NB4 (cell line): Measurements from ENCODE around the gene KAZALD1.

ENCODE experiments used
- DNase-seq: peaks from one replicate; pipeline ENCODE4 v3.0.0; 2010; ENCODE audit warnings: low read depth
- H3K4me3 ChIP-seq: one replicate; pipeline ENCODE4 v1.5.1; 2011; ENCODE audit warnings: mild to moderate bottlenecking, low read depth, low read length, moderate library complexity
- MYC ChIP-seq: IDR thresholded peaks from 2 replicates; pipeline ENCODE4 v1.6.1; 2011; ENCODE audit warnings: low read depth, low read length
- POLR2A ChIP-seq: IDR thresholded peaks from 2 replicates; pipeline ENCODE4 v1.6.1; 2011; ENCODE audit warnings: mild to moderate bottlenecking; ENCODE audit not compliant: insufficient read length; ENCODE audit errors: extremely low read depth
- TF ChIP-seq, protein P1 (sequence below): IDR thresholded peaks from 2 replicates; pipeline ENCODE4 v1.6.1; 2011; ENCODE audit warnings: low read depth, low read length
- TF ChIP-seq, protein P2 (sequence below): IDR thresholded peaks from one replicate; pipeline ENCODE4 v1.5.1; 2012; ENCODE audit warnings: low read depth, low read length

Gene KAZALD1

DNA sequence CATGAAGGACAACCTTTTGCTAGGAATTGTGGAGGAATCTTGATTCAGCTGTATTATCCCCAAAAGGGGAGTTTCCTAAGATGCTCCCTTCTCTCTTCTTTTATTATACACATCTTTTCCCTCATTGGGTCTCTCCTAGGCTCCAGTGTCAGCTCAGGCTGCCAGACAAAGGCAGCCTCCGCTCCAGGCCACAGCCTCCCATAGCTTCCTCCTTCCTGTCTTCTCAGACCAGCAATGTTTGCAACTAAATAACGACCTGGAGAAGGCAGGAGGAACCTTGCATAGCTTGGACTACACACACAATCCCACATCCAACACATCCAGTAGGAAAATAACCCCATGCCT, 18.5 kb upstream of the KAZALD1 start:
- peak overlapping the region; percentile 80 for H3K4me3 ChIP-seq
- DNase-seq, result peak; percentile 50
- TF ChIP-seq, protein P1, sequence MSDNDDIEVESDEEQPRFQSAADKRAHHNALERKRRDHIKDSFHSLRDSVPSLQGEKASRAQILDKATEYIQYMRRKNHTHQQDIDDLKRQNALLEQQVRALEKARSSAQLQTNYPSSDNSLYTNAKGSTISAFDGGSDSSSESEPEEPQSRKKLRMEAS, result no peak
- no peak for TF ChIP-seq POLR2A

DNA sequence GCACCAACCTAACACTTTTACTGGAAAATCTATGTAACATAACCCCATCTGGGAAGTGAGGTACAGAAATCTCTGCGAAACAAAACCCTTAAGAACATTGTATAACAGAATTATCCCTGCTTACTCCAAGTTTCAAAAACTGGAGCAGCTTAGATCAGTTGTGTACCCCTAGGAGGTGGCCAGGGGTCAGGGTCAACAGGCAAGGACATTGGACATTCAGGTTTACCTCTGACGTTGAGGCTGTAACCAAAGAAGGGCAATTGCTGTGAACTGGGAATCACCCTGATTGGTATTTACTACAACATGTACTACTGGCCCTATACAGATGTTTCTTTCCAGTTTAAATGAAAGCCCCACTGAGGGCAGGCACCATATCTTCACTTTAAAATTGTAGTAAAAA, 17.7 kb upstream of the KAZALD1 start:
- TF ChIP-seq MYC (no peak), POLR2A (no peak)
- TF ChIP-seq, protein P2, sequence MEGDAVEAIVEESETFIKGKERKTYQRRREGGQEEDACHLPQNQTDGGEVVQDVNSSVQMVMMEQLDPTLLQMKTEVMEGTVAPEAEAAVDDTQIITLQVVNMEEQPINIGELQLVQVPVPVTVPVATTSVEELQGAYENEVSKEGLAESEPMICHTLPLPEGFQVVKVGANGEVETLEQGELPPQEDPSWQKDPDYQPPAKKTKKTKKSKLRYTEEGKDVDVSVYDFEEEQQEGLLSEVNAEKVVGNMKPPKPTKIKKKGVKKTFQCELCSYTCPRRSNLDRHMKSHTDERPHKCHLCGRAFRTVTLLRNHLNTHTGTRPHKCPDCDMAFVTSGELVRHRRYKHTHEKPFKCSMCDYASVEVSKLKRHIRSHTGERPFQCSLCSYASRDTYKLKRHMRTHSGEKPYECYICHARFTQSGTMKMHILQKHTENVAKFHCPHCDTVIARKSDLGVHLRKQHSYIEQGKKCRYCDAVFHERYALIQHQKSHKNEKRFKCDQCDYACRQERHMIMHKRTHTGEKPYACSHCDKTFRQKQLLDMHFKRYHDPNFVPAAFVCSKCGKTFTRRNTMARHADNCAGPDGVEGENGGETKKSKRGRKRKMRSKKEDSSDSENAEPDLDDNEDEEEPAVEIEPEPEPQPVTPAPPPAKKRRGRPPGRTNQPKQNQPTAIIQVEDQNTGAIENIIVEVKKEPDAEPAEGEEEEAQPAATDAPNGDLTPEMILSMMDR, result no peak
- TF ChIP-seq, protein P1, result no peak
- no peak overlapping the region for H3K4me3 ChIP-seq

DNA sequence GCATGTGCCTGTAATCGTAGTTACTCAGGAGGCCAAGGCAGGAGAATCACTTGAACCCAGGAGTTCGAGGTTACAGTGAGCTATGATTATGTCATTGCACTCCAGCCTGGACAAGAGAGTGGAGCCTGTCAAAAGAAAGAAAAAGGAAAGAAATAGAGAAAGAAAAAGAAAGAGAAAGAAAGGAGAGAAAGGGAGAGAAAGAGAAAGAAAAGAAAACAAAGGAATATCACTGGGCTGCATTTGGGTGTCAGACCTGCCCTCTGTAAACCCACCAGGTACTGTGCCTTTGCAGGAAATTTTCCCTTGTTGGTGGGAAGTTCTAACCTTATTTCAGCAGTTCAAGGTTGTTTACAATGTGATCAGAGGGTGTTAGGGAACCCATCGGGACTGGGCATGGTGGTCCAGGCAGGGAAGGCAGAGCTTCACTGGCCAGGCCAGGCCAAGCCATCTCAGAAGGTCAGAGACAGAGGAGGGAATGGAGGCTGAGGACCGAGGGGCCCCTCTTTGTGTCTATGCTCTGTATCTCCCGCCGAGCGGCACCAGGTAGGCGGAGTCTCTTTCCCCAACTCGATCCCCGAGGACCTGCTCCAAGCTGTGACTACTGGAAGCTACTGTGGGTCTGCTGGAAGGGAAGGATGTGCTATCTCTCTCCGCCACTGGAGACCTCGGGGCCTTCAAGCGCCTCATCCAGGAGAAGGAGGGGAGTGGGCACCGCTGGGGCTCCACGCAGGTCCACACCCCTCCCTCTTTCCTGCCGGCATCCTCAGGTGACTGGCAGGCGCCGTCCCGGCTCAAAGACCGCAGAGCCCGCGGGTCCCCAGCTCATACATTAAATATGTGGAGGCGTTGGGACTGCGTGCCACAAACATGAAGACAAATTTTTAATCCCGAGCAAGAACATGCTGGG, 15.2 kb upstream of the KAZALD1 start:
- H3K4me3 ChIP-seq, result no peak overlapping the region
- no peak for TF ChIP-seq POLR2A
- TF ChIP-seq, protein P2, result no peak
- TF ChIP-seq MYC, result no peak
- TF ChIP-seq, protein P1, result no peak
- no peak for DNase-seq

More for the DNA sequence above, 17.7 kb upstream of the KAZALD1 start:
- no peak for DNase-seq

DNA sequence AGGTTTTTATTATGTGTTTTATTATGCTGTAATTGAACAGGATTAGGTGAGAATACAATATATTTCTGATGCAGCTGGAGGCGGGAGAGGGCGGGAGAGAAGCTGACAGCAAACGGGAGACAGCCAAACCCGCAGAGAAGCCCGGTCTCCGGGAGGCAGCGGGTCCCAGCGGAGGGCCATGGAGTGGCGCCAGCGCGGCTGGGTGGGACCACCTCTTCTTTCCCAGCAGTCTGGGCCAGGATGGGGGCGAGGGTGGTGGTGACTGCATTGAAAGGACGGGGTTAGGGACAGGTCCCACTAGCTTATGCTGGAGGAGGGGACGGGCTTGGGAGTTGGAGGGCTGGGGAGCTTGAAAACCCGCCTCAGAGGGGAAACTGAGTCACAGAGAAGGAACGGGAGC, 14.5 kb upstream of the KAZALD1 start:
- TF ChIP-seq, protein P1, result no peak
- no peak for TF ChIP-seq MYC
- TF ChIP-seq, protein P2, result no peak
- no peak for TF ChIP-seq POLR2A
- DNase-seq, result no peak
- H3K4me3 ChIP-seq, result no peak overlapping the region

DNA sequence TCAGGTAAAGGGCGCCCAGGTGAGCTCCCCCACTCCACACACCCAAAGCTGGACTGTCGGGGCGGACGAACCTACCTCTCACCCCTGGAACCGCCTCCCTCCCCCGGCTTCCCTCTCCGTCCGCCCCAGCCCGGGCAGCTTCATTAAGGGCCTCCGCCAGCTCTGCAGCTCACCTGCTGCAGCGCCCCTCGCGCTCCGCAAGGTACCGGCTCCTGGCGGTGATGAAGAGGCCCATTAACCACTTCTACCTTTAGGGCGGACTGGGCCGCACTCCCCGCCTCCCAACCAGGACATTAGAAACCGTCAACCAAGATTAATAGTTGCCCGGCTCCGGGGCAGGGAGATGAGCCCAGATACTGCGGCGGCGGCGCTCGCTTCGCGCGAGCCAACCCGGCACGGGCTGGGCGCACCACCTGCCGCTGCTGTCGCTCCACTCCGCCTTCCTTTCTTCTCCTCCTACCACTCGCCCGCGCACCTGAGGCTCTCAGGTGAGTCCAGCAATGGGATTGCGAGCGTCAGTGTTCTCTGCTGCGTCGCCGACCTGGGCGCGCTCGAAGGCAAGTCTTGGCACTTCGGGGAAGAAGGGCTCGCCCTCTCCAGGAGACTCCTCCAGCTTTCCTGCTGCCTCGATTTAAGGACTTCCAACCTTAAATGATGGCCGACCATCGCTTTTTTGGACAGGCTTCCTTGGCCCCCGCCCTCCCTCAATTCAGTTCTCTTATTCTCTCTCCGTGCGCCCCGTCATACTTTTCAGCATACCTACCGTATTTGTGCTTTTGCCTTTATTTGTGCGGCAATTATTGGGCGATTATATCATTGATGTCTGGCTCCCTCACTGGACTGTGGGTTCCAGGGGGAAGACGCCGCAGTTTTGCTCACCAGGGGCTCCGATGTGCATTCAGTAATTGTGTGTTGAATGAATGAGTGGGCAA, 13.6 kb upstream of the KAZALD1 start:
- DNase-seq, result no peak
- TF ChIP-seq, protein P1, result no peak
- TF ChIP-seq MYC, result no peak
- TF ChIP-seq, protein P2, result no peak
- TF ChIP-seq POLR2A, result no peak
- H3K4me3 ChIP-seq, result no peak overlapping the region
